ENCODE results near the gene CARD14. TPM values are rescaled to one million over a fixed set of nuclear protein-coding genes. Genes with fewer than 3 reads are reported as not detected.

The CARD14 gene
- total and polyA plus RNA-seq, 12 donors, result 0.11 to 0.33 (median 0.14) TPM; not detected in 6

DNA sequence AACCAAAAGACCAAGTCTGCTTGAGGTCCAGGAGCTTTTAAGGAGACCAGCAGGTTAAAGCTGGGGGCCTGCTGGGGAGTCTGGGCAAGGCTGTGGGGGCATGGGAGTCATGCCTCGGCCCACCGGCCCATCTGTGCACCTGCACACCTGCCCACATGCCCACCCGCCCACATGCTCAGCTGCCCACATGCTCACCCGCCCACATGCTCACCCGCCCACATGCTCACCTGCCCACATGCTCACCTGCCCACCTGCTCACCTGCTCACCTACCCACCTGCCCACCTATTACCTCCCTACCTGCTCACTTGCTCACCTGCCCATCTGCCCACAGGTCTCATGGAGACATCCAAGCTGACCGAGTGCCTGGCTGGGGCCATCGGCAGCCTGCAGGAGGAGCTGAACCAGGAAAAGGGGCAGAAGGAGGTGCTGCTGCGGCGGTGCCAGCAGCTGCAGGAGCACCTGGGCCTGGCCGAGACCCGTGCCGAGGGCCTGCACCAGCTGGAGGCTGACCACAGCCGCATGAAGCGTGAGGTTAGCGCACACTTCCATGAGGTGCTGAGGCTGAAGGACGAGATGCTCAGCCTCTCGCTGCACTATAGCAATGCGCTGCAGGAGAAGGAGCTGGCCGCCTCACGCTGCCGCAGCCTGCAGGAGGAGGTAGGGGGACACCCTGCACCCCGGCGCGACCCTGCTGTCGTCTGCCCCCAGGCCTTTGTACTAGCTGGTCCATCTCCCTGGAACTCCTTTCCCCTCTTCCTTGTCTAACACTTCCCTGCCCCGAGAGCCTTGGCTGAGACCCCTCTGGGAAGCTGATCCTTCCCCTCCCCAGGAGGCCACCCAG, 14.0 kb downstream of the CARD14 start:
- Histone ChIP-seq H3K27ac (no peak overlapping the region), H3K9me3 (no peaks in the 10 kb centered on the region), H3K27me3 (peaks cover 0 to 6% (median 0%) of the 10 kb centered on the region in 7 donors), H3K4me3 (no peak overlapping the region), H3K4me1 (peaks cover 0 to 19% (median 12%) of the 10 kb centered on the region in 9 donors), H3K36me3 (no peaks in the 10 kb centered on the region)
- intact Hi-C loops (cut with DNase I), result no loop called here
- WGBS, 2 donors, result 82 to 89% methylated on average over 26 of the region's 26 CpGs
- DNase-seq (no peak), ATAC-seq (no peak)
- TF ChIP-seq, protein P1, sequence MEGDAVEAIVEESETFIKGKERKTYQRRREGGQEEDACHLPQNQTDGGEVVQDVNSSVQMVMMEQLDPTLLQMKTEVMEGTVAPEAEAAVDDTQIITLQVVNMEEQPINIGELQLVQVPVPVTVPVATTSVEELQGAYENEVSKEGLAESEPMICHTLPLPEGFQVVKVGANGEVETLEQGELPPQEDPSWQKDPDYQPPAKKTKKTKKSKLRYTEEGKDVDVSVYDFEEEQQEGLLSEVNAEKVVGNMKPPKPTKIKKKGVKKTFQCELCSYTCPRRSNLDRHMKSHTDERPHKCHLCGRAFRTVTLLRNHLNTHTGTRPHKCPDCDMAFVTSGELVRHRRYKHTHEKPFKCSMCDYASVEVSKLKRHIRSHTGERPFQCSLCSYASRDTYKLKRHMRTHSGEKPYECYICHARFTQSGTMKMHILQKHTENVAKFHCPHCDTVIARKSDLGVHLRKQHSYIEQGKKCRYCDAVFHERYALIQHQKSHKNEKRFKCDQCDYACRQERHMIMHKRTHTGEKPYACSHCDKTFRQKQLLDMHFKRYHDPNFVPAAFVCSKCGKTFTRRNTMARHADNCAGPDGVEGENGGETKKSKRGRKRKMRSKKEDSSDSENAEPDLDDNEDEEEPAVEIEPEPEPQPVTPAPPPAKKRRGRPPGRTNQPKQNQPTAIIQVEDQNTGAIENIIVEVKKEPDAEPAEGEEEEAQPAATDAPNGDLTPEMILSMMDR (IDR thresholded peaks at IDR 0.05), result no peak

DNA sequence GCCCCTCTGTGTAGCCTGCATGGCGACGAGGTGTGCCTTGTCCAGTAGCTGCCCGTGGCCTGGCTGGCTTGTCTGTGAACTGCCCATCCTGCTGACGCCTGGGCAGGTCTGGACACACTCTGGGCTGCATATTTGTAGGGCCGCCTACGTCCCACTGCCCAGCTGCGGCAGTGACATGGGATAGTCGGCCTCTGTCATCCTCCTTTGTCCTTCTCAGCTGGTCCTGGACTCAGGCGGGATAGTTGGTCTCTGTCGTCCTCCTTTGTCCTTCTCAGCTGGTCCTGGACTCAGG, 14.5 kb downstream of the CARD14 start:
- WGBS, 2 donors, result 81 to 86% methylated on average over 10 of the region's 10 CpGs
- TF ChIP-seq, protein P1 (IDR thresholded peaks at IDR 0.05), result no peak
- intact Hi-C loops (cut with DNase I), result no loop called here
- H3K27me3 ChIP-seq, result peaks cover 0 to 10% (median 0%) of the 10 kb centered on the region in 7 donors
- ATAC-seq (no peak), DNase-seq (no peak)
- H3K4me3 ChIP-seq, result no peak overlapping the region
- H3K4me1 ChIP-seq, result peaks cover 0 to 22% (median 12%) of the 10 kb centered on the region in 9 donors
- H3K9me3 ChIP-seq, result no peaks in the 10 kb centered on the region
- no peaks in the 10 kb centered on the region for H3K36me3 ChIP-seq
- H3K27ac ChIP-seq, result no peak overlapping the region

DNA sequence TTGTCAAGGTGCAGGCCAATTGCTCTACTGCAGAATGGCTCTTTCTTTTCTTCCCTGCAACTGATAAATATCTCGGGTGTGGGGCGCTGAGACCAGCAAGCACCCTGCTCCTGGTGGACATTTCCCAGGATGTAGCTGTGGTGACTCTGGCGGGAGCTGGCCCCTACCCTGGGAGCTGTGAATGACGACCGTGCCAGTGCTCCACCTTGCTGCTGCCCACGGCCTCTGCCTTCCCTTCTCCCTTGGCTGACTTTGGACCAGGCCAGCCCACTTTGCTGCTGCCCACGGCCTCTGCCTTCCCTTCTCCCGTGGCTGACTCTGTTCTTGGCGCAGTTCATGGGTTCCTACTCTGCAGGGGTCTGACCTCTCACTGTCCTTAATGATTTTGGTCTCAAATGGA, 16.1 kb downstream of the CARD14 start:
- no peak overlapping the region for H3K4me3 ChIP-seq
- intact Hi-C loops (cut with DNase I), result loop anchor here in 1 of 10 donors (5.0 kb wide), 1 partner anchor 39 kb away; the partner anchor contains the start of gene EIF4A3
- H3K27me3 ChIP-seq, result peaks cover 0 to 18% (median 0%) of the 10 kb centered on the region in 7 donors
- DNase-seq (no peak), ATAC-seq (no peak)
- no peaks in the 10 kb centered on the region for H3K36me3 ChIP-seq
- H3K9me3 ChIP-seq, result no peaks in the 10 kb centered on the region
- no peak overlapping the region for H3K27ac ChIP-seq
- TF ChIP-seq, protein P1 (IDR thresholded peaks at IDR 0.05), result no peak
- peaks cover 0 to 26% (median 15%) of the 10 kb centered on the region in 9 donors for H3K4me1 ChIP-seq
- 86 to 92% methylated on average over 9 of the region's 9 CpGs for WGBS, 2 donors

DNA sequence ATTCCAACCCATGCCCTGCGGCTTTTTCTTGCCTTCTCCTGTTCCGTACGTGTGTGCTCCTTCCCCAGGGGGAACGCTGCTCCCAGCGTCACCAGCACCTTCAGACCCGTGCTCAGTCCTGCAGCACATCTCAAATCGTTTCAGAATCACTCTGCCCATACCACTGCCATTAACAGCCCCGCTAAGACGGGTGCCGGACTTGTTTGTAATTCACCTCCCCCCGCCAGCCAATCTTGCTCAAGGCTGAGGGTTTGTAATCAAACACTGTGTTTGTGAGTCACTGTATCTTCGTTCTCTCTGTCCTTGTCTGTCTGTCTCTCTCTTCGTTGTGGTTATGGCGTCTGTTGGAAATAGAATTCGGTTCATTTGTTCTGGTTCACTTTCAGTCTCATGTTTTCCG, 17.3 kb downstream of the CARD14 start:
- intact Hi-C loops (cut with DNase I), result loop anchor here in 1 of 10 donors (5.0 kb wide), 1 partner anchor 40 kb away; the partner anchor contains the start of gene EIF4A3
- TF ChIP-seq, protein P1 (IDR thresholded peaks at IDR 0.05), result no peak
- H3K4me1 ChIP-seq, result peaks cover 5 to 37% (median 22%) of the 10 kb centered on the region in 9 donors
- H3K36me3 ChIP-seq, result no peaks in the 10 kb centered on the region
- H3K27ac ChIP-seq, result peak overlapping the region in 6 of 10 donors; percentile 37 to 71 (median 67)
- H3K9me3 ChIP-seq, result no peaks in the 10 kb centered on the region
- ATAC-seq (peak in 2 of 8 donors; percentile 4 to 29), DNase-seq (no peak)
- WGBS, 2 donors, result 74 to 82% methylated on average over 16 of the region's 16 CpGs
- peaks cover 0 to 27% (median 4%) of the 10 kb centered on the region in 7 donors for H3K27me3 ChIP-seq
- H3K4me3 ChIP-seq, result peak overlapping the region in 6 of 10 donors; percentile 22 to 32 (median 29)

Data from heart right ventricle (tissue), 16 donors.